Measurements from ENCODE around the gene PIGQ.
A peak's percentile ranks its signal among the peaks of the same experiment; 100 is the strongest.

Gene PIGQ

GRCh38 chr16:555528-556473 lies 14.0 kb upstream of the PIGQ start:
- no peak for DNase-seq (ENCODE audit: low read depth in 4 of 4, low spot score in 1 of 4)

GRCh38 chr16:556474-557173 lies 13.1 kb upstream of the PIGQ start:
- DNase-seq (ENCODE audit: low read depth in 4 of 4, low spot score in 1 of 4) = no peak

- no peak for DNase-seq (ENCODE audit: low read depth in 4 of 4, low spot score in 1 of 4)
Observed at GRCh38 chr16:557463-558297, 12.1 kb upstream of the PIGQ start.

- no peak for DNase-seq (ENCODE audit: low read depth in 4 of 4, low spot score in 1 of 4)
Observed at GRCh38 chr16:558298-559020, 11.3 kb upstream of the PIGQ start.

- no peak for DNase-seq (ENCODE audit: low read depth in 4 of 4, low spot score in 1 of 4)
Observed at GRCh38 chr16:559021-559380, 10.8 kb upstream of the PIGQ start.

- DNase-seq (ENCODE audit: low read depth in 4 of 4, low spot score in 1 of 4) = no peak
Observed at GRCh38 chr16:559411-560203, 10.2 kb upstream of the PIGQ start.

GRCh38 chr16:560204-560700 lies 9.5 kb upstream of the PIGQ start, which contains the start of gene PRR35:
PRR35 (plus strand) TSS chr16:560394; CDS start chr16:563295, 2,901 bp downstream.
- no peak for DNase-seq (ENCODE audit: low read depth in 4 of 4, low spot score in 1 of 4)

- no peak for DNase-seq (ENCODE audit: low read depth in 4 of 4, low spot score in 1 of 4)
Observed at GRCh38 chr16:560701-561412, 8.9 kb upstream of the PIGQ start.

- DNase-seq (ENCODE audit: low read depth in 4 of 4, low spot score in 1 of 4) = no peak
Observed at GRCh38 chr16:561413-561794, 8.4 kb upstream of the PIGQ start.

GRCh38 chr16:561957-562938 lies 7.5 kb upstream of the PIGQ start:
- no peak for DNase-seq (ENCODE audit: low read depth in 4 of 4, low spot score in 1 of 4)

GRCh38 chr16:563072-563644 lies 6.6 kb upstream of the PIGQ start:
- no peak for DNase-seq (ENCODE audit: low read depth in 4 of 4, low spot score in 1 of 4)

- DNase-seq (ENCODE audit: low read depth in 4 of 4, low spot score in 1 of 4) = no peak
Observed at GRCh38 chr16:564690-565418, 4.9 kb upstream of the PIGQ start.

GRCh38 chr16:565419-566330 lies 4.1 kb upstream of the PIGQ start:
- DNase-seq (ENCODE audit: low read depth in 4 of 4, low spot score in 1 of 4) = no peak

- DNase-seq (ENCODE audit: low read depth in 4 of 4, low spot score in 1 of 4) = peak in 2 of 4 experiments; percentile 19 to 37
Observed at GRCh38 chr16:566475-567372, 3.0 kb upstream of the PIGQ start, which contains the start of gene NHLRC4. NHLRC4 (plus strand) TSS chr16:567005; CDS start chr16:568048, 1,043 bp downstream.

Measured in stimulated activated CD4-positive, alpha-beta T cell treated with anti-CD3 and anti-CD28 coated beads, Interleukin-1b, Interleukin-23, amount 100 ng/mL, for 24 hours (primary cell).